Endometrial microvascular endothelial cells (primary cell): ENCODE results near the gene UPF1. TPM values are rescaled to one million over a fixed set of nuclear protein-coding genes. Genes with fewer than 3 reads are reported as not detected.
"Not testable (repeated sequence)": the region's sequence is repeated elsewhere in the genome, so short reads cannot be mapped to it uniquely, and the experiment has no call there.

ENCODE experiments used
- in situ Hi-C: cut with HindIII; loops from 2 replicates; pipeline ENCODE4 v1.10.0; 2017; ENCODE audit warnings: low sequenced_read_pairs, low pct_unique_long_range_greater_than_20kb; ENCODE audit errors: inconsistent ontology term
- total RNA-seq: library from RNA; depleted of rRNA; stranded (reverse); fragments of >200 nt; gene quantifications from one replicate; pipeline ENCODE4 v1.2.3, GENCODE V29; 2015; ENCODE audit errors: inconsistent ontology term

The UPF1 gene
- total RNA-seq, 1 donor from 2014 or later = 51.3 TPM

- in situ Hi-C loops = no loop called here
These were observed 33.1 kb upstream of the UPF1 start for GRCh38 chr19:18798384-18799352.

DNA sequence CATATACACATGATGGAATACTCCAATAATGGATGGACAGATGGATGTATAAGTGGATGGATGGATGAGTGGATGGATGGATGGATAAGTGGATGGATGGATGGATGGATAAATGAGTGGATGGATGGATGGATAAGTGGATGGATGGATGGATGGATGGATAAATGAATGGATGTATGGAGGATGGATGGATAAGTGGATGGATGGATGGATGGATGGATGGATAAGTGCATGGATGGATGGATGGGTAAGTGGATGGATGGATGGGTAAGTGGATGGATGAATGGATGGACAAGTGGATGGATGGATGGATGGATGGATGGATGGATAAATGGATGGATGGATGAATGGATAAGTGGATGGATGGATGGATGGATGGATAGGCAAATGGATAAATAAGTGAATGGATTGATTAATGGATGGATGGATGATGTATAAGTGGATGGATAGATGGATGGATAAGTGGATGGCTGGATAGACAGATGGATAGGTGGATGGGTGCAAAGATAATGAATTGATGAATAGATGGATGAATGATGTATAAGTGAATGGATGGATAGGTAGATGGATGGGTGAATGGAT, 32.3 kb upstream of the UPF1 start:
- in situ Hi-C loops = no loop called here

GRCh38 chr19:18800079-18800478, 31.7 kb upstream of the UPF1 start:
- in situ Hi-C loops = no loop called here

- in situ Hi-C loops = no loop called here
These were observed 31.1 kb upstream of the UPF1 start for GRCh38 chr19:18800636-18801035.

GRCh38 chr19:18802354-18802753, 29.4 kb upstream of the UPF1 start:
- in situ Hi-C loops = no loop called here

GRCh38 chr19:18803550-18804138, 28.1 kb upstream of the UPF1 start:
- in situ Hi-C loops = no loop called here

DNA sequence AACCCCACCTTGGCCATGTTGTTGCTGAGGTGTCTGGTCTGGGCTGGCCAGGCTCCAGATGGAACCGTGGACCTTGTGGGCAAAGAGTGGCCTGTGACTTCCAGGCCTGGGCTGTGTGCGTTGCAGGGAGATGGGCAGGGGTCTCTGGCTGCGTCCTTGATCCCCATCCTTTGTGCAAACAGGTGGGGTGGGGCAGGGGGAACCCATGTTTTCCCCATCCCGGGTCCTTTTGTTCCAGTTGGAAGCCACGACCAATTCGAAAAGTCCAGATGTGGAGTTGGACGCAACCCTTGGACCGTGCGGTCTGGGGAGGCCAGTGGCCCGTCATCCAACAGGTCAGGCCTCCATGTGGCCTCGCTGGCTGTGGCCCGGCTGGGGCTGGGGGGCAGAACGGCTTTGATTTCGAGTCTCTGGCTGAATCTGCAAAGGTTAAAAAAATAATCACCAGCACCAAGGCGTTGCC, 27.6 kb upstream of the UPF1 start:
- in situ Hi-C loops = no loop called here

DNA sequence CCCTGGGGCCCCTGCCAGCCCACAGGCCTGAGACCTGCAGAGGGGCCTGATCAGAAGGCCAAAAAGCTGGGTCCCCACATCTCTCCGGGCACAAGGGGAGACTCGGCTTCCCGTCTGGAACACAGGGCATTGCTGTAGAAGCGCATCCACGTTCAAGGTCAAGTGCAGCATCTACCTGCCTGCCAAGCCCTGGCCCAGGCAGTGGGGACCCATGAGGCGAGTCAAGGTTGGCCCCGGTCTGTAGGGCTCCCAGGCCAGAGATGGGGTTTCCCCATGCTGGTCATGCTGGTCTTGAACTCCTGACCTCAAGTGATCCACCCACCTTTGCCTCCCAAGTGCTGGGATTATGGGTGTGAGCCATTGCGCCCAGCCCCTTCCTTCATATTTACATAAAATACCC, 27.1 kb upstream of the UPF1 start:
- in situ Hi-C loops = no loop called here

- in situ Hi-C loops = no loop called here
These were observed 23.9 kb upstream of the UPF1 start for GRCh38 chr19:18807861-18808331.

- in situ Hi-C loops = no loop called here
These were observed 22.4 kb upstream of the UPF1 start for GRCh38 chr19:18809149-18809868.

- in situ Hi-C loops = not testable (repeated sequence)
These were observed 20.1 kb upstream of the UPF1 start for GRCh38 chr19:18811638-18812037.

- in situ Hi-C loops = no loop called here
These were observed 17.7 kb upstream of the UPF1 start for GRCh38 chr19:18814063-18814462.

DNA sequence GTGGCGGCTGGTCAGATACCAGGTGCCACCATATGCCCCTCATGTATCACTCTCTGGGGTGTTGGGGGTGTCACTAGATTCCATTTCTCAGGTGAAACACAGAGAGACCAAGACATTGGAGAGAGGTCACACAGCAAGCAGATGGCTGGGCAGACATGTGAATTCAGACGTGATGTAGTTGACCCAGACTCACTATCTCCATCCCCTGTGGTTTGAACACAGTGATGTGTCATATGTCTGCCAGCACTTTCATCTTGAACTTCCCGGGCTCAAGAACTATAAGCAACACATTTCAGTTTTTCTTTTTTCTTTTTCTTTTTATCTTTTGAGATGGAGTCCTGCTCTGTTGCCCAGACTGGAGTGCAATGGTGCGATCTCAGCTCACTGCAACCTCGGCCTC, 16.1 kb upstream of the UPF1 start:
- in situ Hi-C loops = no loop called here

GRCh38 chr19:18816645-18817044, 15.1 kb upstream of the UPF1 start:
- in situ Hi-C loops = not testable (repeated sequence)

- in situ Hi-C loops = no loop called here
These were observed 14.2 kb upstream of the UPF1 start for GRCh38 chr19:18817574-18817973.

DNA sequence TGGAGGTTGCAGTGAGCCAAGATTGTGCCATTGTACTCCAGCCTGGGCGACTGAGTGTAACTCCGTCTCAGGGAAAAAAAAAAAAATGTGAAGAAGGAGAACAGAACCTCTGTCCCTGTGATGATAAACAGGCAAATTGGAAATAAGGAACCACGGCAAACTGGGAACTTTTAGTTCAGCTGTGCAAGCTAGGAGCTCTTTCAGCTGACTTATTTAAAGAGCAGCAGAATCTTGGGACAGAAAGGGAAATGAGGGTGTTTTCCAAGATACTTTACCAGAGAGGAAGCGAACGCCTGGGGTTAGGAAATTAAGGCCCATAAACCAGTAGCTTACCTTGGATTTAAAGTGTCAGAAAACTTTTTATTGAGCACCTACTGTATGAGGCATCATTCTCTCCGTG, 3.0 kb upstream of the UPF1 start:
- in situ Hi-C loops = no loop called here

GRCh38 chr19:18830488-18830887, 1.3 kb upstream of the UPF1 start:
- in situ Hi-C loops = no loop called here

GRCh38 chr19:18832306-18833140, 764 bp downstream of the UPF1 start:
- in situ Hi-C loops = no loop called here
